Mesendoderm (in vitro differentiated cells): Measurements from ENCODE around the gene NEURL1.

Source experiments
- DNase-seq: peaks from one replicate; pipeline ENCODE4 v3.0.0; 2013
- H2AK5ac ChIP-seq: 2 replicates; pipeline ENCODE4 v1.6.1; 2013; ENCODE audit warnings: low read length, inconsistent platforms
- H2BK120ac ChIP-seq: 2 replicates; pipeline ENCODE4 v1.6.1; 2013; ENCODE audit warnings: low read depth, mild to moderate bottlenecking, low read length, moderate library complexity, mixed read lengths
- H2BK15ac ChIP-seq: replicated peaks from 2 replicates; pipeline ENCODE4 v1.6.1; 2013; ENCODE audit warnings: low read depth, mild to moderate bottlenecking, moderate library complexity
- H2BK5ac ChIP-seq: 2 replicates; pipeline ENCODE4 v1.6.1; 2013; ENCODE audit warnings: low read length, inconsistent platforms
- H3K18ac ChIP-seq: 2 replicates; pipeline ENCODE4 v1.6.1; 2013; ENCODE audit warnings: mild to moderate bottlenecking, low read length, mixed read lengths
- H3K23ac ChIP-seq: one replicate; pipeline ENCODE4 v1.6.1; 2013; ENCODE audit warnings: low read length
- H3K27ac ChIP-seq: 2 replicates; pipeline ENCODE4 v1.5.1; 2013; ENCODE audit warnings: low read depth, mild to moderate bottlenecking, inconsistent platforms, low read length, moderate library complexity
- H3K27me3 ChIP-seq: 2 replicates; pipeline ENCODE4 v1.6.1; 2013; ENCODE audit warnings: low read length, control low read depth, mild to moderate bottlenecking, inconsistent platforms; ENCODE audit not compliant: insufficient read depth, poor library complexity
- H3K36me3 ChIP-seq: 2 replicates; pipeline ENCODE4 v1.6.1; 2013; ENCODE audit warnings: low read length, inconsistent platforms; ENCODE audit not compliant: control insufficient read depth, insufficient read depth
- H3K4ac ChIP-seq: one replicate; pipeline ENCODE4 v1.6.1; 2013; ENCODE audit warnings: low read depth, mild to moderate bottlenecking, low read length, moderate library complexity
- H3K4me1 ChIP-seq: 2 replicates; pipeline ENCODE4 v1.6.1; 2013; ENCODE audit warnings: low read depth, low read length, inconsistent platforms; ENCODE audit not compliant: control insufficient read depth
- H3K4me2 ChIP-seq: 2 replicates; pipeline ENCODE4 v1.6.1; 2013; ENCODE audit warnings: low read length
- H3K4me3 ChIP-seq: 2 replicates; pipeline ENCODE4 v1.5.1; 2013; ENCODE audit warnings: mild to moderate bottlenecking, low read length
- H3K56ac ChIP-seq: one replicate; pipeline ENCODE4 v1.6.1; 2013; ENCODE audit warnings: low read length
- H3K79me1 ChIP-seq: 2 replicates; pipeline ENCODE4 v1.6.1; 2013; ENCODE audit warnings: low read length, inconsistent platforms
- H3K79me2 ChIP-seq: 2 replicates; pipeline ENCODE4 v1.6.1; 2013; ENCODE audit warnings: mild to moderate bottlenecking, low read length; ENCODE audit not compliant: control insufficient read depth, insufficient read depth
- H3K9ac ChIP-seq: 2 replicates; pipeline ENCODE4 v1.6.1; 2013; ENCODE audit warnings: low read length, inconsistent platforms
- H4K5ac ChIP-seq: one replicate; pipeline ENCODE4 v1.6.1; 2013; ENCODE audit warnings: low read length
- H4K8ac ChIP-seq: one replicate; pipeline ENCODE4 v1.6.1; 2013; ENCODE audit warnings: low read depth, mild to moderate bottlenecking, control low read depth, low read length, moderate library complexity
- WGBS: extraction: QIAGEN DNeasy Blood & Tissue Kit; methylation state at CpG from one replicate; pipeline ENCODE4 v1.1.7; 2013; ENCODE audit warnings: low lambda C conversion rate, missing lambda C conversion rate; ENCODE audit not compliant: insufficient coverage; ENCODE audit errors: extremely low coverage; 5-methylcytosine and 5-hydroxymethylcytosine counted together

NEURL1 gene

DNA sequence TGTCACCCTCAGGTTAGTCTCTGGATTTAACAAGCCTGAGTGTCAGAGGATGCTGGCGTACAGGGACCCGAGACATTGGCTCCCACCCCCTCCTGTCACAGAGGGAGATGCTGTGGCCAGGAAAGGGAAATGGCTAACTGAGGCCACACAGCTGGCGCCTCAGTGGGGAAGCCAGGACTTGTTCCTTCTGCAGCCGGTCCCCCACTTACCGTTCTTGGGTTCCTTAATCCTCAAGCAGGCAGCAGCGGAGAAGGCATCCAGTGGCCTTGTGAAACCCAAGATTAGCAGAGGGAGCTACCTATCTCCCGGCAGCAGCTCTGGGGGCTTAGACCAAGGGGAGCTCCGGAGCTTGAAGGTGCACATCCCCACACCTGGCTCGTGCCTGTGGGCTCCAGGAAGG lies 65.4 kb downstream of the NEURL1 start:
- Histone ChIP-seq H3K4ac (no peak overlapping the region), H3K4me1 (no peaks in the 10 kb centered on the region), H3K27me3 (peaks cover 2% of the 10 kb centered on the region), H3K79me2 (no peaks in the 10 kb centered on the region), H3K27ac (no peak overlapping the region), H3K79me1 (no peaks in the 10 kb centered on the region), H3K4me3 (no peak overlapping the region), H2BK5ac (no peak overlapping the region), H2BK120ac (no peak overlapping the region), H3K23ac (no peak overlapping the region), H3K4me2 (no peak overlapping the region), H3K9ac (no peak overlapping the region), H3K56ac (no peak overlapping the region), H2AK5ac (no peak overlapping the region), H4K8ac (no peak overlapping the region), H2BK15ac (no peak overlapping the region), H3K36me3 (no peaks in the 10 kb centered on the region), H3K18ac (no peak overlapping the region), H4K5ac (no peak overlapping the region)
- DNase-seq = no peak
- WGBS = no CpG with 5 or more reads among the region's 9 CpGs

DNA sequence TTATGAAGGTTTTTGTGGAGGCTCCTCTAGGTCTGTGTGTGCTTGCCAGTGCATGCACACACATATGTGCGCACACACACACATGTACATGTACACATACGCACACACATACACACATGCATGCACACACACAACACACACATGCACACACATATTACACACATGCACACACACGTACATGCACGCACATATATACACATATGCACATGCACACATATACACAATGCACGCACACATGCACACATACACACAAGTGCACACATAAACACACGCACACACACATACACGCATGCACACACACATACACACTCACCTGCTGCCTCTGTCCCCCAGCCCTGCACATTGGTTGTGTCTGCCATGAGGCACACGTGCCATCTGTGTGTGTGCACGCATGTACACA lies 66.3 kb downstream of the NEURL1 start:
- Histone ChIP-seq H3K18ac (no peak overlapping the region), H3K4me3 (no peak overlapping the region), H3K79me2 (no peaks in the 10 kb centered on the region), H3K27ac (no peak overlapping the region), H3K27me3 (no peaks in the 10 kb centered on the region), H4K5ac (no peak overlapping the region), H3K4me2 (no peak overlapping the region), H2BK5ac (no peak overlapping the region), H3K4me1 (no peaks in the 10 kb centered on the region), H3K23ac (no peak overlapping the region), H3K9ac (no peak overlapping the region), H3K79me1 (no peaks in the 10 kb centered on the region), H2AK5ac (no peak overlapping the region), H3K56ac (no peak overlapping the region), H2BK120ac (no peak overlapping the region), H3K36me3 (no peaks in the 10 kb centered on the region), H3K4ac (no peak overlapping the region), H4K8ac (no peak overlapping the region), H2BK15ac (no peak overlapping the region)
- WGBS = no CpG with 5 or more reads among the region's 9 CpGs
- DNase-seq = no peak

DNA sequence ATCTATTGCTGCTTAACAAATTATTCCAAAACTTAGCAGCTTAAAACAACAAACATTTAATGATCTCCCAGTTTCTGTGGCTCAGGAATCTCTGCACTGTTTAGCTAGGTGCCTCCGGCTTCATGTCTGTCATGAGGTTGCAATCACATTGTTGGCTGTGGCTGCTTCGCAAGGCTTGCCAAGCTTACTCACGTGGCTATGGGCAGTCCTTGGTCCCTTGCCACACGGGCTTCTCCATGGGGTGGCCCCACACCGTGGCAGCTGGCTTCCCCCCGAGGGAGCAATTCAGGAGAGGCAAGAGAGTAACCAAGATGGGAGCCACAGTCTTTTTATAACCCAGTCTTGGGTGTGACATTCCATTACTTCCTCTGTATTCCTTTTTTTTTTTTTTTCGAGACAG lies 67.4 kb downstream of the NEURL1 start:
- no peak overlapping the region for H2BK5ac ChIP-seq
- no peak overlapping the region for H3K4me2 ChIP-seq
- H3K56ac ChIP-seq = no peak overlapping the region
- no peak for DNase-seq
- no peak overlapping the region for H4K5ac ChIP-seq
- no peak overlapping the region for H4K8ac ChIP-seq
- H3K79me2 ChIP-seq = no peaks in the 10 kb centered on the region
- no peak overlapping the region for H3K23ac ChIP-seq
- no peak overlapping the region for H3K4me3 ChIP-seq
- H3K27me3 ChIP-seq = no peaks in the 10 kb centered on the region
- no peaks in the 10 kb centered on the region for H3K4me1 ChIP-seq
- no peak overlapping the region for H2AK5ac ChIP-seq
- H3K18ac ChIP-seq = no peak overlapping the region
- H3K9ac ChIP-seq = no peak overlapping the region
- H3K27ac ChIP-seq = no peak overlapping the region
- no peaks in the 10 kb centered on the region for H3K79me1 ChIP-seq
- H3K4ac ChIP-seq = no peak overlapping the region
- WGBS = no CpG with 5 or more reads among the region's 7 CpGs
- no peaks in the 10 kb centered on the region for H3K36me3 ChIP-seq
- no peak overlapping the region for H2BK120ac ChIP-seq
- H2BK15ac ChIP-seq = no peak overlapping the region

DNA sequence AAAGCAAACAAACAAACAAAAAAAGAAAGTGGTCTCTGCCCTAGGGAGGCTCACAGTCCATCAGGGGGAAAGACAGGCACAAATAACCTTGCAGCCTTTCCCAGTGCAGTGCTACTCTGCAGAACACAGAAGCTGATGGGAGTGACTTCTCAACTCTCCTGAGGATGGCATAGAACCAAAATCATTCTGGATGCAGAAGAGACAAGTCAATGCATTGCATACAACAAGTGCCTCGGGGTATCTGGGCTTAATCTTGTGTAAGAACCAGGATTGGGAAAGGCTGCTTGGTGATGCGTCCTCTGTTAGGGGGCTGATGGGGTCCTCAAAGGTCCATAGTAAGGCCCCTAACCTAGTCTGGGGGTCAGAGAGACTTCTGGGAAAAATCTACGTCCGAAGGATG lies 68.9 kb downstream of the NEURL1 start:
- no peaks in the 10 kb centered on the region for H3K79me1 ChIP-seq
- H3K79me2 ChIP-seq = no peaks in the 10 kb centered on the region
- H4K5ac ChIP-seq = no peak overlapping the region
- no peak overlapping the region for H2BK120ac ChIP-seq
- H2BK5ac ChIP-seq = no peak overlapping the region
- no peak overlapping the region for H3K18ac ChIP-seq
- no peak overlapping the region for H4K8ac ChIP-seq
- no peak for DNase-seq
- WGBS = no CpG with 5 or more reads among the region's 4 CpGs
- H3K4me1 ChIP-seq = no peaks in the 10 kb centered on the region
- no peak overlapping the region for H3K23ac ChIP-seq
- H3K27me3 ChIP-seq = no peaks in the 10 kb centered on the region
- no peak overlapping the region for H3K4me3 ChIP-seq
- H3K36me3 ChIP-seq = no peaks in the 10 kb centered on the region
- no peak overlapping the region for H3K9ac ChIP-seq
- no peak overlapping the region for H3K4me2 ChIP-seq
- no peak overlapping the region for H2AK5ac ChIP-seq
- no peak overlapping the region for H3K56ac ChIP-seq
- H3K4ac ChIP-seq = no peak overlapping the region
- H3K27ac ChIP-seq = no peak overlapping the region
- H2BK15ac ChIP-seq = no peak overlapping the region

DNA sequence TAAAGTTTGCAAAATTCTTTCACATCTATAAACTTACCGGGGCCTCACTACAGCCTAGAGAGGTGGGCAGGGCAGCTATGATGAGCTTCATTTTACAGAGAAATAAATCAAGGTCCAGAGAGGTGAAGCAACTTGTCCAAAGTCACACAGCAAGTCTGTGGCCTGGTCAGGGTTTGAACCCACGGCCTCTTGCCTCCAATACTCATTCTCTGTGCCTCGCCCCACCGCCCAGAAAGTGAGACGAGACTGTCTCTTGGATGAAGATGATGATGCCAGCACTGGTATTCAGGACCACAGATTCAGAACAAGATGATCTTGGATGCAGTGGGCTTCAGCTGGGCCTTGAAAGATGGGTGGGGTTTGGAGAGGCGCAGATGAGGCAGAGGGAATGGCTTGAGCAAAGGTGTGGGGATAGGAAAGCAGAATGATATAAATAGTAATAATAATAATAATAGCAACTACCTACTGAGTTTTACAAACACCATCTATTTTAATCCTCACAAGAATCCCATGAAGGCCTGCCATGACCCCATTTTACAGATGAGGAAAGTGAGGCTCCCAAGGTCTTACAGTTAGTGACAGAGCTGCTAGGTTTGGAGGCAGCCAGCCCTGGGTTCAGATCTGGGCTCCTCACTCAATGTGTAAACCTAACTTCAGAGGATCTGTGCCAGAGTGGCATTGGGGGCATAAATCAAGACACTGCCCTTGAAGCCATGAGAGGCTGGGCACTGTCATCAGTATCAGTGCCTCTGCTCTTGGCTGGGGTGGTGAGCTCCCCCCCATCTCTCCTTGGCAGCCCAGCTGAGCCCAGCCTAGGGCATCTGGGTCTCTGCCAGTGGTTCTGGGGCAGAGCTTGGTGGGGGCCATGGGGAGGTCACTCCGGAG lies 70.0 kb downstream of the NEURL1 start:
- no peak overlapping the region for H3K4me2 ChIP-seq
- no peak for DNase-seq
- H3K56ac ChIP-seq = no peak overlapping the region
- no peaks in the 10 kb centered on the region for H3K36me3 ChIP-seq
- no peak overlapping the region for H2AK5ac ChIP-seq
- H2BK5ac ChIP-seq = no peak overlapping the region
- no peak overlapping the region for H3K23ac ChIP-seq
- WGBS = no CpG with 5 or more reads among the region's 7 CpGs
- H3K27ac ChIP-seq = no peak overlapping the region
- H3K79me2 ChIP-seq = no peaks in the 10 kb centered on the region
- no peak overlapping the region for H2BK120ac ChIP-seq
- H3K4me3 ChIP-seq = no peak overlapping the region
- H3K79me1 ChIP-seq = no peaks in the 10 kb centered on the region
- no peaks in the 10 kb centered on the region for H3K4me1 ChIP-seq
- no peak overlapping the region for H3K9ac ChIP-seq
- H3K27me3 ChIP-seq = no peaks in the 10 kb centered on the region
- H4K5ac ChIP-seq = no peak overlapping the region
- no peak overlapping the region for H4K8ac ChIP-seq
- no peak overlapping the region for H3K4ac ChIP-seq
- H3K18ac ChIP-seq = no peak overlapping the region
- H2BK15ac ChIP-seq = no peak overlapping the region

DNA sequence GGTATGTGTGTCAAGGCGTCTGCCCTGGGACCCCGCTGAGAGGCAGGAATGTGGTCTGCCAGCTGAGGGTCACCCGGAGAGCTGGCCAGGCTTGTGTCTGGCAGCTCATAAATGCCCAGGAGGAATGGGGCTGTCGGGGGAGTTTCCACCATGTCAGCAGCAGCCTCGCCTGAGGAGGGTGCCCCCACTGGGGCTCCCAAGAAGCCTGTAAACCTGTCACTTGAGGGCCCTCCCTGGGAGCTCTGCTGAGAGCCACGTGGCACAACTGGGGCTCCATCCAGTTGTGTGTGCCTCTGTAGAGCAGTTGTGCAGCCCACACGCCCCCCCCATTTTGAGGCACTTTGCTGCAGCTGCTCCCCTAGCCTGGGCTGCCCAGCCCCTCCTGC lies 70.6 kb downstream of the NEURL1 start:
- Histone ChIP-seq H3K27ac (no peak overlapping the region), H2BK120ac (no peak overlapping the region), H3K79me1 (no peaks in the 10 kb centered on the region), H3K56ac (no peak overlapping the region), H3K27me3 (no peaks in the 10 kb centered on the region), H4K5ac (no peak overlapping the region), H3K18ac (no peak overlapping the region), H3K4me2 (no peak overlapping the region), H2BK5ac (no peak overlapping the region), H3K4me3 (no peak overlapping the region), H3K4ac (no peak overlapping the region), H2AK5ac (no peak overlapping the region), H2BK15ac (no peak overlapping the region), H3K23ac (no peak overlapping the region), H3K79me2 (no peaks in the 10 kb centered on the region), H4K8ac (no peak overlapping the region), H3K9ac (no peak overlapping the region), H3K4me1 (no peaks in the 10 kb centered on the region), H3K36me3 (no peaks in the 10 kb centered on the region)
- WGBS = no CpG with 5 or more reads among the region's 7 CpGs
- no peak for DNase-seq
